HG02678 (cell line): ENCODE measurements around the gene SDHAF3.
"Not testable (repeated sequence)": the region's sequence is repeated elsewhere in the genome, so short reads cannot be mapped to it uniquely, and the experiment has no call there.

ENCODE experiments used
- ATAC-seq: cut with Tn5 transposase; IDR thresholded peaks from one replicate; pipeline ENCODE4 v1.9.1; 2021; ENCODE audit warnings: mild to moderate bottlenecking, moderate library complexity; ENCODE audit not compliant: unreplicated experiment

The SDHAF3 gene

DNA sequence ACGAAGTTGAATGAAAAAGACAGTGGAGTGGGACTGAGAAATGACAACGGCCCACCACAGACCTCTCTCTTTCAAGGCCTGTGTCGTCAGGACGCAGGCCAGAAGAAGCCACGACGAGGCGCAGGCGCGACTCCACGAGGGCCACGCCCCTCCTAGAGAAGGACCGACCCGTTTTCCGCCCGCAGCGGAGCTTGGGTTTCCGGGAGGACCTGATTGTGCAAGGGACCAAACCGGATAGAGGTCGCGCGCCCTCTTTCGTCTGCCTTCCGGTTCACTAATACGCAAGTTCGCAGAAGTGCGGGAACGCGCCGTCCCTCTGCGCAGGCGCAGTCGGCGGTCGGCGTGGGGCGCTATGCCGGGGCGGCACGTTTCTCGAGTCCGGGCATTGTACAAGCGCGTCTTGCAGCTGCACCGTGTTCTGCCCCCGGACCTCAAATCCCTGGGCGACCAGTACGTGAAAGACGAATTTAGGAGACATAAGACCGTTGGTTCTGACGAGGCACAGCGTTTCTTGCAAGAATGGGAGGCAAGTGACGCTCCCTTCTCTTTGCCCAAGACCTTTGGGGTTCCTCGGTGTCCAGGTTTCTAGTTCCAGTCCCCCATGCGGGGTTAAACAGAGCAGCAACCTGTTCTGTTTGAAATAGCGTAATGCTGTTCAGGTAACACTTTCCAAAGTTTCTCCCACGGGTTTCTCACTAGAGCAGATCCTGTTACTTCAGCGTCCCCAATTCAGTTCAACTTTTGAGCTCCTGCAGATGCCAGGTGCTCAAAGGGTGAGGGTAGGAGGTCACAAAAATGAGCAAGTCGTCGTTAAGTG lies at the start of gene SDHAF3:
TSS of gene SDHAF3 (plus strand) at position 327 of the 817 bp plus-strand sequence. CDS start at position 353, 26 bp downstream.
- ATAC-seq, result peak; percentile 92

DNA sequence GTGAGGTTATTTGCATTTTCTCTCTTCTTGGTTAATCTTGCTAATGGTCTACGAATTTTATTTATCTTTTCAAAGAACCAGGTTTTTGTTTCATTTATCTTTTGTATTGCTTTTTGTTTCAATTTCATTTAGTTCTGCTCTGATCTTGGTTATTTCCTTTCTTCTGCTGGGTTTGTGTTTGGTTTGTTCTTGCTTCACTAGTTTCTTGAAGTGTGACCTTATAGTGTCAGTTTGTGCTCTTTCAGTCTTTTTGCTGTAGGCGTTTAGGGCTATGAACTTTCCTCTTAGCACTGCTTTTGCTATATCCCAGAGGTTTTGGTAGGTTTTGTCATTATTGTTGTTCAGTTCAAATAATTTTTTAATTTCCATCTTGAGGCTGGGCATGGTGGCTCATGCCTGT lies 45.5 kb upstream of the SDHAF3 start:
- not testable (repeated sequence) for ATAC-seq

DNA sequence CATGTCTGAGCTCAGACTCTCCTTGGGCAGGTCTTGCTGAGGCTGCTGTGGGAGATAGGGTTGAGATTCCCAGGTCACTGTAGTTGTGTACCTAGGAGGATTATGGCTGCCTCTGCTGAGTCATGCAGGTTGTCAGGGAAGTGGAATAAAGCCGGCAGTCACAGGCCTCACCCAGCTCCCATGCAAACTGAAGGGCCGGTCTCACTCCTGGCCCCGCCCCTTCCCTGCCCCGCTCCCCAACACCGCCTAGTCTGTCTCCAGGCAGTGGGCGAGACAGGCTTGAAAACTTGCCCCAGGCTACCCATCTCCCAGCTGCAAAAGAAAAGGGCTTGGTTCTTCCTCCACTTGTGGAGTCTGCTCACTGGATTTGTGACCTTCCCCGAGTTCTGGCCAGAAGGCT lies 41.6 kb upstream of the SDHAF3 start:
- no peak for ATAC-seq

DNA sequence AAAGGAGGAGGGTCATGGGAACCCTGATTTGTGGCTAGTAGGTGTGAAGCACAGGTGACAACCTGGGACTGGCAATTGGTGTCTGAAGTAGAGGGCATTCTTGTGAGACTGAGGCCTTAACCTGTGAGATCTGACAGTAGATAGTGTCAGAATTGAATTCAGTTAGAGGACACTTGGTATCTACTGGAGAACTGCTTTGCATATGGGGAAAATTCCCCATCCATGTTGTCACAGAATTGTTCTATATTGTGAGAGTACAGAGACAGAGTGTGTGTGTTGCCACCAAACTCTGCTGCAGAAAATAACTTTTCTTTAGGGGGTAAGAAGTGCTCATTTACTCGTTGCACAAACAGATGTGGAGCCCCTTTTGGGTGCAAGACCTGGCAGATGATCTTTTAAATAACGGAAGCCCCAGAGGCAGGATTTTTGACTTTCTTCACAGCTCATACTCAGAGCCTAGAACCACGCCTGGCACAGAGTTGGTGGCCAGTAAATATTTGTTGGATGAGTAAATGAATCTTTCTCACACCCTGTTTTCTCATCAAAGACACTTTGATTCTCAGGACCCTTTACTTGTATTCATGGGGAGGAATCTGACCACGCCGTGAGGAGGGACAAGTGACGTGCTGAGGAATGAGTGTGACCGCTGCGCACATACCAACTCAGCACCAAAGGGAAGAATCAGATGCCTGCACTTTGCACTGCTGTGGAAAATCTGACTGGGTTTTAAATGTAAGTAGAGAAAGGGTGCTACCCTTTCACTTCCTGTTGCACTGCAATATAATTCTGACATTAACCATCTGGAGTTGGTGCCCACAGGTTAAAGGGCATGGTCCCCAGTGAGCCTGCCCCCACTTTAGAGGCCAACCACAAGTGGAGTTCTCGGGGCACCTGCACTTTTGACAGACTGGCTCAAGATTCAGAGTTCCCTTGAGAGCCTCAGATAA lies 39.2 kb upstream of the SDHAF3 start:
- ATAC-seq, result peak; percentile 75

DNA sequence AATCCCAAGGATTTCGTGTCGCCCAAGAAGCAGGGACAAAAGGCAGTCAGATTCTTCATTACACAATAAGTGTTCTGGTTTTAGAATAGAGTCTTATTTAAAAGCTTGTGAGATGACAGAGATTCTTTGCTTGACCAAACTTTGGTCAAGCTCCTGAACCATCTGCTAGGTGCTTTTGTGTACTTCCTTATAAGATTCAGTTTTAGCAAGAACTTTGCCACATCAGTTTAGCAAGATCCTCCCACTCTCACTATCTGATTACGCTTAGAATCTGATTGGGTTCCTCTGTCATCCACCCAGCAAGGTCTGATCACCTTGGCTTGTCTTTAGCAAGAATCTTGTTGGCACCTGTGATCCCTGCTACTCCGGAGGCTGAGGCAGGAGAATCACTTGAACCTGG lies 38.2 kb upstream of the SDHAF3 start:
- no peak for ATAC-seq

DNA sequence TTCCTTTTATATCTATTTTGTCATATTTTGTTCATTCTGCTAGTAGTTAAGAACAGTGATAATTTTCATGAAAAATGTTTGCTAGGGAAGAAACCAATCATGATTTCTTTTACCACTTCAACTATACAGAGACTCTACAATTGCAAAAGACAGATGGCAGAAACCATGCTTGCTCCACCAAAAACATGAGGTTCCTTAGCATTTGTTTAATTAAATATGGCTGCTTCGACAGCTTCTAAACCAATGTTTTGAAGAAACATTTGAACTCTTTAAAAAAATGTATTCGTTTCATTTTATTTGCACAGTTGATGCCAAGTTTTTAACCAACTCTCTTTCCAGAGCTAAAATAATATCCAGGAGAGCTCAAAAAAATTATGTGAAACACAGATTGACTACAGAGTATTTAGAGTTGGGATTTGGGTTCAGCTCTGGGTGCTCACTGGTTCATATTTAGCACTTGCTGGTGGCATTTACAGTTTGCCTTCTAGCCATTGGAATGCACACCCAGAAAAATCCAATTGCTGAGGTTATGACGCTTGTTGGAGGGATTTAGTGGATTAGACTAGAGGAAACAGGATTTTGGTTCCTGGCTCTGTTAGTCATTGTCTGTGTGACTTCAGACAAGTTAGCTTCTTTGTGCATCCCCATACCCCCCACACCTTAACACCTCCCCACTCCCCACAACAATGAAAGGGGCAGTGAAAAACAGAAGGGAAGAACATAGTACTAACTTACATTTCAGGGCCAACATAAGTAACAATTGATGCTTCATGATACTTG lies 35.8 kb upstream of the SDHAF3 start:
- no peak for ATAC-seq

DNA sequence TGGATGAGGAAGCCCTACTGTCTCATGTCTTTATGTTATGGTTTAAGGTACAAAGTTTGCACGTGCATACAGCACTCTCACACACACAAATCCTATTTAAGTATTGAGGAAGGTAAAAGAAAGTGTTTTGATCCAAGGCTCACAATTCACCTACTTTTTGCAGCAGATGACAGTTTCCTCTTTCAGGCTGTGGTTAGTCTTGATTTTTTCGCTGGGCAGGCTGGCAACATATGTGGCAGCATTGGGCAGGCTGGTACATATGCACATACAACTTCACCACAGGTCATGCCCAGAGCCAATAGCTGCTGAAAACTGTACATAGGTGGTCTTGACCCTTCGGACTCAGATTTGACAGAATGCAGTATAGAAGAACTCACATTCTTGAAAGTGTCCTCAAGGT lies 29.1 kb upstream of the SDHAF3 start:
- no peak for ATAC-seq

DNA sequence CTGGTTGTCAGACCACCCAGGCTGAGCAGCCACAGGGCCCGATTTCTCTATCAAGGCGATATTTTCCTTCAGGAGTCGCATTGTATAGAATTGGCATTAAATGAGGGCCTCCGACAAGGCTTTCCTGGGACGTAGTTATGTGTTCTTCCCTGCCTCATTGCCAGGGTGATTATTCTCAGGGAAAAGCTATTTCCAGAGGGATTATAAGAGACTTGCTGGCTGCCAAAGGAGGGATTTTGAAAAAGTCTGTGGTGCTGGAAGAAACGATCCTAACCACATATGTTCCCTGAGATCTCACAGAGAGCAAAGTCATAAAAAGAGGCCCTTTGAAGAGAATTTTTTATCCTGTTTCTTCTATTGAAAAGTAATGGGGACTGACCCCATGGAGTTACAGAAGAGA lies 27.7 kb upstream of the SDHAF3 start:
- no peak for ATAC-seq

DNA sequence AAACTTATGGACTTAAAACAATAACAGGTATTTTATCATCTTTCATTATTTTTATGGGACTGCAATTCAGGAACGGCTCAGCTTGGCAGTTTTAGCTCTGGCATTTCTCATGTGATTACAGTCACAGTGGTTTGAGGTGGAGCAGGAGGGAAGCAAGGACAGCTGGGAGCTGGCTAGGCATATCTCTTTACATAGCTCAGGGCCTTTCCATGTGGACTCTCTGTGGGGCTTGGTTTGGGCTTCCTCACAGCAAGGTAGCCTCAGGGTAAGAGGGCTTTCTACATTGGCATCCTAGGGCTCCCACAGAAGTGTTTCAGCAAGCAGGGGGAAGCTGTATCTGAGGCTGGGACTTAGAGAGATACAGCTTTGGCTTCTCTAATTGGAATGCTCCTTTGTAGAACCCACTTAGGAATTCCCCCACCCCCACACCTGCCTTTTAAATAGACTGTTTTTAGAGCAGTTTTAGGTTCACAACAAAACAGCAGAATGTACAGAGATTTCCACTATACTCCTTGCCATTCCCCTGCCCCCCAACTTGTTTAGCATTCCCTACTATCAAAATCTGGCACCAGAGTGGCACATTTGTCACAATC lies 26.6 kb upstream of the SDHAF3 start:
- no peak for ATAC-seq

DNA sequence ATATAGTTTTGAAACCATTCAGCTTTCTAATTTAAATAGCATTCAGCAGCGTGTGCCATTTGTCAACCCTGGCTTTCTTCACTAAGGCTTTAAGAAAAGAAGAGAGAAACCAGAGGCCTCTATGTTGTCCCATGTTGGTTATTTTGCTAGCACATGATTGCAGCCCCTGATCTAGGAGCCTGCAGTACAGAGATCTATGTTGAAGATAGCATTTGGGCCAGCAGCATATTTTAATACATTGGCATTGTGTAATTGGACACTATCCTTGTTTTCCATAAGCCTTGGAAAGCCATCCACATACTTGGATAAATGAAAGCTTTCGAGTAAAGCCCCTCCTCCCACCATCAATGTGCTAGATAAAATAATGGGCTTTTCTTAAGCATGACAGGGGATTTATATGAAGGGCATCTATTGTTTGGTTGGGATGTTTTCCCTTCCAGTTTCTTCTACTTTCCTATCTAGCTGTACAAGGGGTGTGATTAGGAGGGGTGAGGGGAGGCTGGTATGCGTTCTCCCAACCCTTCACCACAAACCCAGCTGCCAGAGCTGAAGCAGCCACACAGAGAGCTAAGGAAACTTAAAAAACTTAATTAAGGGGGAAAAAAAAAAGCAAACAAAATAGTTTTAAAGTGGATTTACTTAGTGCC lies 23.1 kb upstream of the SDHAF3 start:
- ATAC-seq, result no peak

DNA sequence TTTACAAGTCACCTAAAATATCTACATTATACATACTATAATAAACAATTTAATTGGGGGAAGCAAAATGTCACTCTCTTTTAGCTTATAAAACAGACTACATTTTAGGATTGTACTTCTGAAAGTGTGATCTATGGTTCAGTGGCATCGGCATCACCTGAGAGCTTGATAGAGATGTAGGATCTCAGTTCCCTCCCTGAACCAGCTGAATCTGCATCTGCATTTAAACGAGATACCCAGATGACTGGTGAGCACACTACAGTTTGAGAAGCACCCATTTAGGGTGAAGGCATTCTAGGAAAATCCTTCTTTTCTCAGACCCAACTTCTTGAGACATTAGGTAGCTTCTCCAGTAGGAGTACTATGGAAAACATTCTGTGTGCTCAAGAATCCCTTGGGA lies 21.5 kb upstream of the SDHAF3 start:
- no peak for ATAC-seq

DNA sequence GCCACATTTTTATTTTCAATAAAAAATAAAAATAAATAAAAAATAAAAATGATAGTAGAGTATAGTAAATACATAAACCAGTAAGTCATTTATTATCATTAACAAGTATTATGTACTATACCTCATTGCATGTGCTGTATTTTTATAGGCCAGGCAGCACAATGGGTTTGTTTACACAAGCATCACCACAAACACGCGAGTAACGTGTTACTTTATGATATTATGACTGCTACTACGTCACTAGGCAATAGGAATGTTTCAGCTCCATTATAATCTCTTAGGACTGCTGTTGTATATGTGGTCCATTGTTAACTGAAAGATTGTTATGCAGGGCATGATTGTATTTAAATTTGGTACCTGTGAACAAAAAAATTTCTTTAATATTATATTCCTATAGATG lies 20.8 kb upstream of the SDHAF3 start:
- no peak for ATAC-seq

DNA sequence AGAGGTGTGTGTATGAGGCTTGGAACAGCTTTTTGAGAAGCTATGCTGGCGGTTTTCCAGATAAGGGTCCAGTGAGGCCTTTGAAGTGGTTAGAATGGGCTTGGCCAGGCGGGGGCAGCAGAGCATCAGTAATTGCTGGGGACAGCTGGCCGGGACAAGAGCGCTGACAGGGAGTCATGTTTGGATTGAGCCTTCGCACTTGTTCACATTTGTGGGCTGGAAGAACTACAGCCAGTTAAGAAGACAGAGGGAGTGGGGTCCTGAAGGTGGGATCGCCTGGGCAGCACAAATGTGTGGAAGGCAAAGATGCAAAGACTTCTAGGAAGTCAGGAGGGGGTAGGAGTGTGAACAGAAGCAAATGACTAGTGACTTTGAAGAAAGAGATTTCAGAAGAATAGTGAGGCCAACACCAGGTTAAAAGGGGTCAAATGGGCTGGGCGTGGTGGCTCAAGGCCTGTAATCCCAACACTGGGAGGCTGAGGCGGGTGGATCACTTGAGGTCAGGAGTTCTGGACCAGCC lies 12.7 kb upstream of the SDHAF3 start:
- ATAC-seq, result peak; percentile 97

DNA sequence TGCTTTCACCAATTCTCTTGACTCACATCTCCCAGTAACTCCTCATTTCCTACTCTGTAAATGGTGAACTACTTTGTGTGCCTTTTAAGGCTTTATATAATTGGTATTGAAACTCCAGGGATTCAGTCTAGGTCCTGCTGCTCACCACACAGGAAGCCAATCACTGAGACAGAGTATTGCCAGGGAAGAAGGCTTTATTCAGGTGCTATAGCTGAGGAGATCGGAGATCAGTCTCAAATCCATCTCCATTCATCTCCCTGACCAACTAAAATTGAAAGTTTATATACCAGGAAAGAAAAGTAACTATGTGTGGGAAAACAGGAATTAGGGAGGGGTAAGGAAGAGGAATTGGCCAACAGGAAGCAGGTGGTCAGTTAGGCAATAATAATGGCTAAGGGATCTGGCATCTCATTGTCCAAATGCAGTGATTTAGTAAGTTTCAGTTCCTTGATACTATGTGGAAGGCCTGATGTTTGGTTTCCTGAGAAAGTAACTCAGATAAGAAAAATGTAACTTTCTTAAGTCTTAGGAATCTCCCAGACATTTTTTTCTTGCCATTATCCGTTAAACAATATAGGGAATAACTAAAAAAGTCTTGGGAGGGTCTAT lies 10.2 kb upstream of the SDHAF3 start:
- ATAC-seq, result no peak

DNA sequence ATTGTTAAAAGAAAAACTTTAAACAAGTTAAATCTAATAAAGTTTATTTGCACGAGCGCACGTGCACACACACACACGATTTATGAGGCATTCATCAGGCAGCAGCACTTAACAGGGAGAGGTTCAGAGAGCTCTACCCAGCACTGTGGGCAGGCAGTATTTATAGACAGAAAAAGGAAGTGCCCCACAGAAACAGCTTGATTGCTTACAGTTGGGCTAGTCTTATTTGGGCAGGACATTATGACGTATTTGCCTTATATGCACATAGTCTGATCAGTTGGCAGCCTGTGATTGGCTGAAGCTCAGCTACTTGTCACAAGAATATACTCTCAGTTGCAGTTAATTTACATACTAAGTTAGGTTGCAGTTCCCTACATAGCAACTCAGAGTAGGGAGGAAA lies 1.2 kb upstream of the SDHAF3 start:
- ATAC-seq, result no peak

DNA sequence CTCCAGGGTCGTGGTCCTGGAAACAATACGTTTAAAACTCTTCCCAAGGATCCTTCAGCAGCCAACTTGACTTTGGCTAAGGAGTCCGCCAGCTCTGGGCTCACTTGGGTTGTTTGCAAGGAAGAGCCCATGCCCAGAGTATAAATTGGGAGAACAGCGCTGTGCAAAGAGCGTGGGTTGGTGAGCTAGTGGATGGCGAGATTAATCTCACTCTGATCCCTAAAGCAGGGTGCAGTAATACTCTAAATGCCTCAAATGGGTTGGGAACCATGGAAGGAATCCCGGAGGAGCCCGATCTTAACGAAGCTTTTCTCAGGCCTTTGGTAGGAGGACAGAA lies 495 bp upstream of the SDHAF3 start:
- no peak for ATAC-seq

DNA sequence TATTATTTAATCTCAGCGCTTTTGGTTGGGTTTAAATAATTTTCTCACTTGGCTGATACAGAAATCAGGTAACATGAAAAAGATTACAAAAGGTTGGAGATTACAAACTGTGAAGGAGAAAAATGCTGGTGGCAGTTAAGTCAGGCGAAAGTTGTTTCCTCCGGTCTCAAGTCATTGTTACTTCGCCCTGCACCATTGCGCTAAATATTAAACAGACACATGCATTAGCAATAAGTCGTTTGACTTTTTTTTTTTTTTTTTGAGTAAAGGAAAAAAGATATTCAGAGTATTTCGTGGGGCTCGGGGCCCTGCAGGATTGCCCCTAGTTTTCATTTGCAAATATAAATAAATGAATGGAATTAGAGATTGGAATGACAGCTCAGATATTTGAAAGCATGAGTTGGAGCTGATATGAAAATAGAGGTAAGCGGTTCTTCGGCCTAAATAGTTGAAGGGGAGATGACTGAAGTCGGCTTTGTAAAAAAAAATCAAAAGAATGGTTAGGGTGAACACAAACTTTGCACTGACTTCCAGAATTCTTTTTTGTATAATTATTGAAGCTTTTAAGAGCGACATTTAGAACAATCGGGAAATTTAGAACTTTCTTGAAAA lies 914 bp downstream of the SDHAF3 start:
- no peak for ATAC-seq

DNA sequence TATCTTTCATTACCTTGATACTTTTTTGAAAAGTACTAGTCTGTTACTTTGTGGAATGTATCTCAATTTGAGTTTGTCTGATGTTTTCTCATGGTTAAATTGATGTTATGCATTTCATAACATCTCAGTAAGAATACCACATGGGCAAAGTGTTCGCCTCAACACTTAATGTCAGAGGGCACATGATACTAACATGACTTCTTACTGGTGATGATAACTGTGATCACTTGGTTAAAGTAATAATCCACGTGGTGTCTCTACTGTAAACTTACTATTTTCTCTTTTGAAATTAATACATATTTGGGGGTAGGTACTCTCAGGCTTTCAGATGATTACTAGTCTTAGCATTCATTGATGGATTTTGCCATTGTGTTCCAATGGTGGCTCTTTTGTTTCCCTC lies 2.2 kb downstream of the SDHAF3 start:
- ATAC-seq, result no peak

DNA sequence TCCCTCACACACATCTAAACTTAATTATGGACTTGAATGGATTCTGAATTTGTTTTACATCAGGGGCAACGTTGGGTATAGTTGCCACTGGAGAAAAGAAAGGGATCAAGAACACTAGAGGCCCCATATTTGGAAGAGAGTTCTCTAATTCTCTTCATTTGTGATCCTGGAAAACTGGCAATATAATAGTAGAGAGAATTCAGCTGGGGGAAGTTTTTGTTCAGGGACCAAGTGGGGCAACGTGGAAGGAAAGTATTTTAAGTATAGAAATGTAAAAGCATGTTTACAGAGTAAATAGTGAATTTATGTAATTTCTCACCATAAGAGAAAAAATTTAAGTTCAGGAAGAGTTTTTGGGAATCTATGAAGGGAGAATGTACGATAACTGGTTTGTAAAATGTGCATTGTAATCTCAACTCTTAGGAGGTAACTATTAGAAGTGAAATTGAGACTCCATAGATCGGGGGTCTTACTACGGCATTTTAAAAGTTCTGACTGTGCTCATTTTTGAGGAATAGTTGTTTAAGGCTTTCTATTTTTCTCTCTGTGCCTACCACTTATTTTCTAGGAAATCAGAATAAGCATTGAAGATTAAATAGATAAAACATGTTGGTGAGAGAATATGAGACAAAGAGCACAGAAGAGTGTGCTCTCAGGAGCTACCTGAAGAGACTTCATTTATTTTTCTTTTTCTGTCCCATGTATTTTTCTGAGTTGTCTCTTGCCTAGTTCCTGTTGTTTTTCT lies 3.4 kb downstream of the SDHAF3 start:
- no peak for ATAC-seq
